K562 (cell line): ENCODE measurements around the gene DHRS12. TPM values are rescaled to one million over a fixed set of nuclear protein-coding genes. Genes with fewer than 3 reads are reported as not detected.

ENCODE experiments used
- ATAC-seq: fragments of 200-7000 bp; cut with Tn5 transposase; 3 replicates; pipeline ENCODE4 v1.9.1; 2020; ENCODE audit warnings: moderate library complexity
- BruUV-seq: library from RNA; stranded (reverse); fragments of 400-500 nt; replicated peaks from 2 replicates; lab custom pipeline; 2021; lab: Mats Ljungman, UMichigan
- CTCF ChIA-PET: fragments of 300-600 bp; formaldehyde crosslinking; extraction: SDS; loops from one replicate; lab custom pipeline; 2021; ENCODE audit warnings: low intra/inter-chr PET ratio; lab: Yijun Ruan, JAX
- POLR2A ChIA-PET: fragments of 300-600, 350-650 bp; sonication (Branson Sonifier 250); formaldehyde crosslinking; extraction: SDS; loops from one replicate; lab custom pipeline; 2021; ENCODE audit warnings: antibody characterized with exemption, inconsistent platforms; lab: Yijun Ruan, JAX
- DNase-seq, 4 experiments: peaks; one replicate each; pipeline versions ENCODE4 v3.0.0 to v3.0.0-alpha.2; 2011 to 2018; ENCODE audit warnings: low spot score in 3 of 4, mixed read lengths in 3 of 4; ENCODE audit errors: extremely low read depth in 1 of 4
- FAIRE-seq: peaks from 2 replicates; lab custom pipeline; 2011; peaks lifted over from hg19 to GRCh38; lab: Jason Lieb, UNC
- H2AFZ ChIP-seq: 2 replicates; pipeline ENCODE4 v1.6.0; 2011; ENCODE audit warnings: low read depth, low read length, control low read depth, inconsistent platforms
- H3K27ac ChIP-seq: fragments of 200-600 bp; 3 replicates; pipeline ENCODE4 v1.8.0; 2011; ENCODE audit warnings: low read depth, mild to moderate bottlenecking, control low read depth, inconsistent platforms, low read length, moderate library complexity, mixed read lengths; ENCODE audit errors: extremely low read depth
- H3K27me3 ChIP-seq, 2 experiments: fragments of 300-600 bp in 1 of 2; 2 replicates in 1 of 2; 3 replicates in 1 of 2; pipeline versions ENCODE4 v1.6.0 to v1.8.0; 2011; ENCODE audit warnings: inconsistent platforms in 2 of 2, low read length in 2 of 2, mild to moderate bottlenecking in 1 of 2, mixed read lengths in 1 of 2, moderate library complexity in 1 of 2; ENCODE audit not compliant: control insufficient read depth in 2 of 2, insufficient read depth in 2 of 2
- H3K36me3 ChIP-seq: fragments of 300-600 bp; 3 replicates; pipeline ENCODE4 v1.8.0; 2011; ENCODE audit warnings: mild to moderate bottlenecking, low read length, inconsistent platforms; ENCODE audit not compliant: control insufficient read depth, insufficient read depth
- H3K4me1 ChIP-seq, 2 experiments: fragments of 200-600 bp in 1 of 2; replicated peaks in 1 of 2; 2 replicates in 1 of 2; 3 replicates in 1 of 2; pipeline versions ENCODE4 v1.5.1 to v1.8.0; 2011; ENCODE audit warnings: inconsistent platforms in 2 of 2, low read length in 2 of 2, mild to moderate bottlenecking in 1 of 2, mixed read lengths in 1 of 2, moderate library complexity in 1 of 2; ENCODE audit not compliant: control insufficient read depth in 2 of 2, insufficient read depth in 2 of 2
- H3K4me2 ChIP-seq: 2 replicates; pipeline ENCODE4 v1.6.1; 2011; ENCODE audit warnings: low read length, control low read depth, inconsistent platforms, mixed read lengths; ENCODE audit not compliant: insufficient read depth
- H3K4me3 ChIP-seq: fragments of 200-600 bp; sonication (generic), shearing (Covaris generic); 2 replicates; pipeline ENCODE4 v1.5.1; 2016; ENCODE audit warnings: control low read depth, inconsistent platforms
- H3K79me2 ChIP-seq: fragments of 200-600 bp; 3 replicates; pipeline ENCODE4 v1.8.0; 2011; ENCODE audit warnings: low read length, inconsistent platforms; ENCODE audit not compliant: control insufficient read depth, insufficient read depth
- H3K9ac ChIP-seq, 2 experiments: 2 replicates each; pipeline versions ENCODE4 v1.6.0 to v1.6.1; 2011; ENCODE audit warnings: low read depth in 2 of 2, low read length in 2 of 2, control low read depth in 1 of 2, inconsistent platforms in 1 of 2, mild to moderate bottlenecking in 1 of 2, mixed read lengths in 1 of 2; ENCODE audit not compliant: insufficient read depth in 1 of 2
- H3K9me1 ChIP-seq: one replicate; pipeline ENCODE4 v1.6.0; 2011; ENCODE audit warnings: inconsistent platforms, mild to moderate bottlenecking, low read length, moderate library complexity; ENCODE audit not compliant: control insufficient read depth, insufficient read depth
- H3K9me3 ChIP-seq: replicated peaks from 2 replicates; pipeline ENCODE4 v1.5.1; 2011; ENCODE audit warnings: low read depth, low read length, inconsistent platforms; ENCODE audit not compliant: control insufficient read depth, insufficient read depth
- H4K20me1 ChIP-seq: replicated peaks from 2 replicates; pipeline ENCODE4 v1.6.1; 2011; ENCODE audit warnings: low read length, inconsistent platforms, mixed read lengths; ENCODE audit not compliant: control insufficient read depth, insufficient read depth
- CEBPB ChIP-seq: fragments of 450-650 bp; IDR thresholded peaks from 2 replicates; pipeline ENCODE4 v1.6.1; 2016; ENCODE audit warnings: missing genetic modification characterization, missing compliant biosample characterization
- CEBPG ChIP-seq, 3 experiments: fragments of 200-800 bp in 1 of 3; sonication (Bioruptor generic) in 1 of 3; sonication (generic) in 1 of 3; formaldehyde crosslinking in 1 of 3; IDR thresholded peaks in 2 of 3; conservative IDR thresholded peaks in 1 of 3; 2 replicates each; pipeline versions ENCODE4 v1.6.1 to v1.8.0; 2016 to 2022; ENCODE audit warnings: missing compliant biosample characterization in 2 of 3, missing genetic modification characterization in 2 of 3, mild to moderate bottlenecking in 1 of 3, missing genetic modification reagents in 1 of 3
- HDAC3 ChIP-seq: fragments of 450-650 bp; IDR thresholded peaks from 2 replicates; pipeline ENCODE4 v1.6.1; 2018; ENCODE audit warnings: borderline replicate concordance, mild to moderate bottlenecking, moderate library complexity; ENCODE audit not compliant: partially characterized antibody
- KLF16 ChIP-seq: IDR thresholded peaks from 2 replicates; pipeline ENCODE4 v1.6.1; 2016; ENCODE audit warnings: antibody characterized with exemption
- MEF2D ChIP-seq: conservative IDR thresholded peaks from 2 replicates; pipeline ENCODE4 v1.6.1; 2016; ENCODE audit warnings: low read depth, missing genetic modification characterization, missing compliant biosample characterization
- ZBTB9 ChIP-seq: fragments of 450-650 bp; formaldehyde crosslinking; IDR thresholded peaks from 2 replicates; pipeline ENCODE4 v1.4.0; 2020; ENCODE audit warnings: mild to moderate bottlenecking, moderate library complexity
- ZNF518B ChIP-seq: fragments of 250-450 bp; sonication (Bioruptor Pico); IDR thresholded peaks from 2 replicates; pipeline ENCODE4 v1.5.0; 2021; ENCODE audit warnings: mild to moderate bottlenecking, moderate library complexity
- WGBS: fragments of 100-300 bp; shearing (Covaris generic); methylation state at CpG from one replicate; pipeline ENCODE4 v1.1.6; 2016; ENCODE audit warnings: low coverage, mixed read lengths; ENCODE audit not compliant: insufficient coverage; ENCODE audit errors: missing lambda C conversion rate; 5-methylcytosine and 5-hydroxymethylcytosine counted together
- in situ Hi-C: fragments of 300-500 bp; cut with MboI; formaldehyde crosslinking; loops from 4 replicates; pipeline ENCODE4 v1.15.0; 2018; ENCODE audit warnings: inconsistent platforms, mixed read lengths
- intact Hi-C: fragments of 100-400 bp; cut with micrococcal nuclease; formaldehyde crosslinking; loops from 2 replicates; pipeline ENCODE4 v1.14.2; 2022
- polyA plus RNA-seq, 8 experiments: library from polyadenylated mRNA; depleted of rRNA in 4 of 8; stranded (reverse) in 5 of 8; unstranded in 3 of 8; fragments of >200 nt; fragmentation: Nextera tagmentation in 2 of 8; fragmentation: Illumina TruSeq in 1 of 8; extraction: Ambion mirVana in 2 of 8; extraction: Trizol in 1 of 8; gene quantifications; 2 replicates each; pipeline versions ENCODE4 v1.2.1 to v1.2.3, GENCODE V29; 2011 to 2014; ENCODE audit warnings: inconsistent platforms in 1 of 8, missing spikeins in 1 of 8
- total RNA-seq, 7 experiments: library from RNA; depleted of rRNA in 6 of 7; stranded (reverse); fragments of >200 nt in 6 of 7; fragmentation: Illumina TruSeq in 2 of 7; extraction: Trizol in 2 of 7; gene quantifications; 2 replicates each; pipeline versions ENCODE4 v1.2.1 to v1.2.3, GENCODE V29; 2011 to 2021; ENCODE audit warnings: low replicate concordance in 1 of 7
- TF ChIP-seq, protein P1 (sequence below): sonication (generic); formaldehyde crosslinking; IDR thresholded peaks from 2 replicates; pipeline ENCODE4 v1.8.0; 2022; ENCODE audit warnings: mild to moderate bottlenecking, missing genetic modification reagents, borderline replicate concordance
- TF ChIP-seq, protein P2 (sequence below): fragments of 250-450 bp; sonication (Bioruptor Pico); IDR thresholded peaks from 2 replicates; pipeline ENCODE4 v1.8.0; 2022; ENCODE audit warnings: moderate library complexity, mild to moderate bottlenecking, inconsistent platforms

DHRS12 gene
- total and polyA plus RNA-seq, 9 of the 15 experiments (the other 6 are each of a cell fraction or from before 2014, with no cell fraction given), result 0.62 to 2.7 (median 0.98) TPM

DNA sequence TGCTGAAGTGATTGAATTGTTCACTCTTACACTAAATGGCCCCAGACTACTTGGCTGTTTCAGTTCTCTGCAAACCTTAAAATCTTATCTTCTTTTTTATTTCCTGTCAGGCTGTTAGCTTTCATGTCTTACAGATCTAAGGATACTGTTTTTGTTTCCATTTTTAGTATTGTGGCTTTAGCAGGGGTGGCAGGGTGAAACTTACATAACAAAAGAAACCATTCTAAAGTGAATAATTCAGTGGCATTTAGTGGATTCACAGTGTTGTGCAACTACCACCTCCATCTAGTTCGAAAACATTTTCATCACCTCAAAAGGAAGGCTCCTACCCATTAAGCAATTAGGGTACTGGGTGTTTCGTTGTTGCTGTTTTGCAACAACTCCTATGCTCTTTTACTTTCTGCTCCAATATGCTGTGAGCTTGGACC, 21.2 kb upstream of the DHRS12 start:
- TF ChIP-seq KLF16 (no peak), MEF2D (tag) (peak; percentile 35; the same call in 1 of the 2 replicates), CEBPG (CRISPR knock-in tag; IDR thresholded peaks at IDR 0.05) (no peak), CEBPG (tag; conservative IDR thresholded peaks at IDR 0.05 in 1 of 2, IDR thresholded peaks at IDR 0.05 in 1 of 2) (peak; percentile 39 to 72; a peak in 2 of 4 replicates), HDAC3 (no peak), ZBTB9 (CRISPR knock-in tag) (peak; percentile 51; the same call in 1 of the 2 replicates), CEBPB (tag) (peak; percentile 53), ZNF518B (CRISPR knock-in tag) (no peak)
- TF ChIP-seq, protein P1, sequence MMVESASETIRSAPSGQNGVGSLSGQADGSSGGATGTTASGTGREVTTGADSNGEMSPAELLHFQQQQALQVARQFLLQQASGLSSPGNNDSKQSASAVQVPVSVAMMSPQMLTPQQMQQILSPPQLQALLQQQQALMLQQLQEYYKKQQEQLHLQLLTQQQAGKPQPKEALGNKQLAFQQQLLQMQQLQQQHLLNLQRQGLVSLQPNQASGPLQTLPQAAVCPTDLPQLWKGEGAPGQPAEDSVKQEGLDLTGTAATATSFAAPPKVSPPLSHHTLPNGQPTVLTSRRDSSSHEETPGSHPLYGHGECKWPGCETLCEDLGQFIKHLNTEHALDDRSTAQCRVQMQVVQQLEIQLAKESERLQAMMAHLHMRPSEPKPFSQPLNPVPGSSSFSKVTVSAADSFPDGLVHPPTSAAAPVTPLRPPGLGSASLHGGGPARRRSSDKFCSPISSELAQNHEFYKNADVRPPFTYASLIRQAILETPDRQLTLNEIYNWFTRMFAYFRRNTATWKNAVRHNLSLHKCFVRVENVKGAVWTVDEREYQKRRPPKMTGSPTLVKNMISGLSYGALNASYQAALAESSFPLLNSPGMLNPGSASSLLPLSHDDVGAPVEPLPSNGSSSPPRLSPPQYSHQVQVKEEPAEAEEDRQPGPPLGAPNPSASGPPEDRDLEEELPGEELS, result no peak
- TF ChIP-seq, protein P2, sequence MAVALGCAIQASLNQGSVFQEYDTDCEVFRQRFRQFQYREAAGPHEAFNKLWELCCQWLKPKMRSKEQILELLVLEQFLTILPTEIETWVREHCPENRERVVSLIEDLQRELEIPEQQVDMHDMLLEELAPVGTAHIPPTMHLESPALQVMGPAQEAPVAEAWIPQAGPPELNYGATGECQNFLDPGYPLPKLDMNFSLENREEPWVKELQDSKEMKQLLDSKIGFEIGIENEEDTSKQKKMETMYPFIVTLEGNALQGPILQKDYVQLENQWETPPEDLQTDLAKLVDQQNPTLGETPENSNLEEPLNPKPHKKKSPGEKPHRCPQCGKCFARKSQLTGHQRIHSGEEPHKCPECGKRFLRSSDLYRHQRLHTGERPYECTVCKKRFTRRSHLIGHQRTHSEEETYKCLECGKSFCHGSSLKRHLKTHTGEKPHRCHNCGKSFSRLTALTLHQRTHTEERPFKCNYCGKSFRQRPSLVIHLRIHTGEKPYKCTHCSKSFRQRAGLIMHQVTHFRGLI (CRISPR knock-in tag), result no peak
- Histone ChIP-seq H3K4me2 (no peak overlapping the region), H3K79me2 (no peaks in the 10 kb centered on the region), H3K4me1 (no peaks in the 10 kb centered on the region; a peak in 1 of 5 replicates), H2AFZ (no peak overlapping the region), H3K9me1 (no peaks in the 10 kb centered on the region), H3K9me3 (no peaks in the 10 kb centered on the region), H3K27me3 (peaks cover 3 to 33% of the 10 kb centered on the region in 2 experiments; a peak in 4 of 5 replicates), H3K4me3 (no peak overlapping the region), H3K27ac (no peak overlapping the region), H3K9ac (no peak overlapping the region), H4K20me1 (no peaks in the 10 kb centered on the region), H3K36me3 (no peaks in the 10 kb centered on the region)
- intact Hi-C loops, result no loop called here
- no TSS peak for BruUV-seq
- in situ Hi-C loops, result loop anchor here (10.0 kb wide), 1 partner anchor 300 kb away; the partner anchor contains the start of gene NEK5
- FAIRE-seq (no peak), DNase-seq (no peak), ATAC-seq (no peak)
- POLR2A ChIA-PET, result interaction anchor here (0.7 kb wide), 1 partner anchor 16 kb away, joined by 3 read pairs; no protein-coding TSS in a partner anchor
- WGBS, result 24% methylated on average over 2 of the region's 2 CpGs
- CTCF ChIA-PET, result no interaction called here
